Smooth muscle cell (in vitro differentiated cells): ENCODE measurements around the gene CRACR2A. TPM values are rescaled to one million over a fixed set of nuclear protein-coding genes. Genes with fewer than 3 reads are reported as not detected.

Experiments
- DNase-seq: peaks from one replicate; lab custom pipeline; 2025; ENCODE audit not compliant: unreplicated experiment; lab: John Stamatoyannopoulos, UW
- H2AFZ ChIP-seq: fragments of 200-600 bp; sonication (generic); 2 replicates; pipeline ENCODE4 v1.6.0; 2016; ENCODE audit warnings: antibody characterized with exemption, low read depth, mild to moderate bottlenecking
- H3F3A ChIP-seq: fragments of 200-600 bp; sonication (generic); 2 replicates; pipeline ENCODE4 v1.6.0; 2017; ENCODE audit warnings: antibody characterized with exemption, low read depth
- H3K27ac ChIP-seq: fragments of 200-600 bp; sonication (generic); 2 replicates; pipeline ENCODE4 v1.5.1; 2016; ENCODE audit warnings: low read depth, mild to moderate bottlenecking
- H3K27me3 ChIP-seq: fragments of 200-600 bp; sonication (generic); 2 replicates; pipeline ENCODE4 v1.6.1; 2016; ENCODE audit warnings: low read depth, mild to moderate bottlenecking
- H3K36me3 ChIP-seq: fragments of 200-600 bp; sonication (generic); 2 replicates; pipeline ENCODE4 v1.5.1; 2016; ENCODE audit warnings: low read depth
- H3K4me1 ChIP-seq: fragments of 200-600 bp; sonication (generic); 2 replicates; pipeline ENCODE4 v1.5.1; 2016; ENCODE audit warnings: low read depth
- H3K4me2 ChIP-seq: fragments of 200-600 bp; sonication (generic); 2 replicates; pipeline ENCODE4 v1.6.0; 2016; ENCODE audit warnings: mild to moderate bottlenecking
- H3K4me3 ChIP-seq: fragments of 200-600 bp; sonication (generic); 2 replicates; pipeline ENCODE4 v1.5.1; 2016; ENCODE audit warnings: mild to moderate bottlenecking
- H3K79me2 ChIP-seq: fragments of 200-600 bp; sonication (generic); 2 replicates; pipeline ENCODE4 v1.6.0; 2016; ENCODE audit warnings: low read depth, mild to moderate bottlenecking
- H3K9ac ChIP-seq: fragments of 200-600 bp; sonication (generic); 2 replicates; pipeline ENCODE4 v1.6.0; 2016; ENCODE audit warnings: low read depth
- H3K9me3 ChIP-seq: fragments of 200-600 bp; sonication (generic); replicated peaks from 2 replicates; pipeline ENCODE4 v1.5.1; 2016; ENCODE audit warnings: low read depth
- H4K20me1 ChIP-seq: fragments of 200-600 bp; sonication (generic); 2 replicates; pipeline ENCODE4 v1.6.0; 2016; ENCODE audit warnings: low read depth
- CTCF ChIP-seq: fragments of 200-600 bp; sonication (generic); IDR thresholded peaks from 2 replicates; pipeline ENCODE4 v1.5.1; 2017; ENCODE audit warnings: borderline replicate concordance, mild to moderate bottlenecking, antibody characterized with exemption; ENCODE audit not compliant: insufficient read depth, poor library complexity, severe bottlenecking
- WGBS: methylation state at CpG from one replicate; pipeline ENCODE4 v1.1.7; 2016; ENCODE audit warnings: low lambda C conversion rate; 5-methylcytosine and 5-hydroxymethylcytosine counted together
- polyA plus RNA-seq: library from polyadenylated mRNA; unstranded; fragments of >200 nt; fragmentation: Nextera tagmentation; extraction: Ambion mirVana; gene quantifications from 2 replicates; pipeline ENCODE4 v1.2.1, GENCODE V29; 2016
- total RNA-seq: library from RNA; depleted of rRNA; stranded (reverse); fragments of >200 nt; gene quantifications from 2 replicates; pipeline ENCODE4 v1.2.3, GENCODE V29; 2014

The CRACR2A gene
- total and polyA plus RNA-seq, 2 experiments from 2014 or later, result 0.99 to 1.3 TPM

- no peaks in the 10 kb centered on the region for H3K79me2 ChIP-seq
- no peak overlapping the region for H3K4me3 ChIP-seq
- no peaks in the 10 kb centered on the region for H3K27me3 ChIP-seq
- WGBS, result 71% methylated on average over 1 of the region's 1 CpG
- H3K4me1 ChIP-seq, result no peaks in the 10 kb centered on the region
- H3F3A ChIP-seq, result no peaks in the 10 kb centered on the region
- H3K9ac ChIP-seq, result no peak overlapping the region
- no peak for DNase-seq
- H4K20me1 ChIP-seq, result no peaks in the 10 kb centered on the region
- no peak overlapping the region for H3K4me2 ChIP-seq
- TF ChIP-seq CTCF, result no peak
- no peaks in the 10 kb centered on the region for H3K36me3 ChIP-seq
- no peak overlapping the region for H3K27ac ChIP-seq
- H3K9me3 ChIP-seq, result no peaks in the 10 kb centered on the region
- H2AFZ ChIP-seq, result no peak overlapping the region
These were observed 36.9 kb upstream of the CRACR2A start for GRCh38 chr12:3789838-3790237.

- Histone ChIP-seq H3K79me2 (no peaks in the 10 kb centered on the region), H3K36me3 (no peaks in the 10 kb centered on the region), H3F3A (no peaks in the 10 kb centered on the region), H3K27me3 (peaks cover 26% of the 10 kb centered on the region), H3K4me1 (no peaks in the 10 kb centered on the region), H3K9me3 (no peaks in the 10 kb centered on the region), H3K27ac (no peak overlapping the region), H3K4me3 (no peak overlapping the region), H3K9ac (no peak overlapping the region), H3K4me2 (no peak overlapping the region), H2AFZ (no peak overlapping the region), H4K20me1 (no peaks in the 10 kb centered on the region)
- no peak for DNase-seq
- WGBS, result 67% methylated on average over 3 of the region's 3 CpGs
- peak; percentile 75 for TF ChIP-seq CTCF
These were observed 24.4 kb upstream of the CRACR2A start for GRCh38 chr12:3777206-3777809.

- DNase-seq, result no peak
- TF ChIP-seq CTCF, result no peak
- Histone ChIP-seq H3K9me3 (no peaks in the 10 kb centered on the region), H2AFZ (no peak overlapping the region), H3K4me3 (no peak overlapping the region), H3F3A (no peaks in the 10 kb centered on the region), H3K4me2 (no peak overlapping the region), H3K27me3 (peaks cover 26% of the 10 kb centered on the region), H3K9ac (no peak overlapping the region), H4K20me1 (no peaks in the 10 kb centered on the region), H3K79me2 (no peaks in the 10 kb centered on the region), H3K36me3 (no peaks in the 10 kb centered on the region), H3K27ac (no peak overlapping the region), H3K4me1 (no peaks in the 10 kb centered on the region)
- 74% methylated on average over 5 of the region's 5 CpGs for WGBS
These were observed 22.6 kb upstream of the CRACR2A start for GRCh38 chr12:3775385-3776035.

GRCh38 chr12:3772380-3772779, 19.5 kb upstream of the CRACR2A start:
- Histone ChIP-seq H3K36me3 (no peaks in the 10 kb centered on the region), H3K4me3 (no peak overlapping the region), H3K27me3 (peaks cover 19% of the 10 kb centered on the region), H3F3A (no peaks in the 10 kb centered on the region), H3K9ac (no peak overlapping the region), H3K79me2 (no peaks in the 10 kb centered on the region), H4K20me1 (no peaks in the 10 kb centered on the region), H3K27ac (no peak overlapping the region), H2AFZ (no peak overlapping the region), H3K4me2 (no peak overlapping the region), H3K9me3 (no peaks in the 10 kb centered on the region), H3K4me1 (no peaks in the 10 kb centered on the region)
- TF ChIP-seq CTCF, result no peak
- WGBS, result 62% methylated on average over 4 of the region's 4 CpGs
- no peak for DNase-seq
